ENCODE data around the gene GRID2.

DNA sequence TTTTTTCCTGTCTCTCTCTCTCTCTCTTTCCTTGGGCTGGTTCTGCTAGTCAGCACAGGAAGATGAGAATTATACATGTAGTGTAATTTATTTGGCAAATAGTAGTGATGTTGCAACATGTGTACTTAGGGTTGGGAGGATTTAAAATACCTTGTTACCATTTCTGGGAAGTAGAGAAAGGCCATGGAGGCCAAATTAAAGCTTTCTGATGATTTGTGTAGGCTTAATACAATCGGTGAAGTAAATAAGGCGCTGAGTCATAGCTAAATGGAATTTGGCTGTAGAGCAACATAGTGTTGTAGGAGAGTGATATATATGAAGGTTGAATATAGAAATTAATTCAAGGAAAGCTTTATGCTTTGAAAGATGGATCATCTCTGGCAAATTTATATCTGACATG lies 295.3 kb downstream of the GRID2 start:
- TF ChIP-seq REST (IDR thresholded peaks at IDR 0.05; ENCODE audit: insufficient read depth in 1 of 2, low read depth in 2 of 2, low read length in 2 of 2) (no peak), POLR2AphosphoS5 (IDR thresholded peaks at IDR 0.05; ENCODE audit: low read depth, low read length) (no peak)
